Measurements from ENCODE around the gene BIRC5. TPM values are rescaled to one million over a fixed set of nuclear protein-coding genes. Genes with fewer than 3 reads are reported as not detected.
A peak's percentile ranks its signal among the peaks of the same experiment; 100 is the strongest.

BIRC5 gene
- total RNA-seq, 1 donor from 2014 or later, result 1.0 TPM

DNA sequence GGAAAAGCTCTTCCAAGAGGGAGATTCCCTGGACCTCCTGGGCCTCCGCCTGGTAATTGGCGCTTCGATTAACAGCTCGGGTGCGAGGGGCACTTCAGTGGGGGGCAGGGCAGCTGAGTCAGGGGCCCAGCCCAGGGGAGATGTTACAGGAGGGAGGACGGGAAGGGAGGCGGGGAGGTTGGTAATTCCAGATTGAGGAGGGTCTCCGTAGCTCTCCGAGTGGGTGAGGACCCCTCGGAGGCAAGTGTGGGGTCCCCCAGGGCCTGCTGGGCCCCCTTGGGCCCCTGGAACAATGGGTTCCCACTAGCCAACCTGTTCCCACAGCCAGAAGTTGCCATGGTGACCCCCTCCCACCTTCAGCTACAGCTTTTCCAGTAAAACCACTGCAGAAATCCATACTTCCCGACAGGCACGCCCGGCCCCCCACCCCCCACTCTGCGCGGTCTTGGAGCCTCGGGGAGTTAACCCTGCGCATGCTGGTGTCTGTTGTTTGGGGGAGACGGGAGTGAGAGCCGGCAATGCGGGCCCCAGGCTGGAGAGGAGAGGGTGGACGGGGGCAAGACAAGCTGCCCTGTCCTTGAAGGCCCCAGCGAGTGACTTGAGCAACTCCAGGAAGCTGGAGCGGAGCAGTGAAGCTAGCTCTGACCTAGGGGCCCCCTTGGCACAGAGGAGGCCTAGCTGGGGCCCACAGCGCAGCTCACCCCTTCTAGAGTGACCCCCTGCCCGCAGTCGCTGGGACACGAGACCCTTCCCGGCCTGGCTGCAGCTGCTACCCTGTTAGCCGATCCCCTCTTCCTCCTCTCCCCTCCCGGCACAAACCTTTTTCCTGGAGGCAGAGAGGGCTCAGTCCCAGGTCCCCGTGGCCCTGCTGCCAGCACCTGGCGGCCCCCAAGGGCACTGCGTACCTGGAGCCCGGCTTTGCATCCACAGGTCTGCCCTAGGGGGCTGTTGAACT is 55.2 kb downstream of the BIRC5 start:
- H3K4me1 Mint-ChIP-seq, result peaks cover 22% of the 10 kb centered on the region
- DNase-seq, result no peak
- CTCF ChIA-PET, result interaction anchor here (1.1 kb wide), 1 partner anchor 10 kb away, joined by 3 read pairs; no protein-coding TSS in a partner anchor
- H3K27me3 Mint-ChIP-seq, result peaks cover 4% of the 10 kb centered on the region
- intact Hi-C loops (cut with micrococcal nuclease), result no loop called here
- H3K27ac Mint-ChIP-seq, result no peak overlapping the region
- POLR2A ChIA-PET, result no interaction called here
- no peak overlapping the region for H3K4me3 Mint-ChIP-seq
- TF ChIP-seq, protein P1, sequence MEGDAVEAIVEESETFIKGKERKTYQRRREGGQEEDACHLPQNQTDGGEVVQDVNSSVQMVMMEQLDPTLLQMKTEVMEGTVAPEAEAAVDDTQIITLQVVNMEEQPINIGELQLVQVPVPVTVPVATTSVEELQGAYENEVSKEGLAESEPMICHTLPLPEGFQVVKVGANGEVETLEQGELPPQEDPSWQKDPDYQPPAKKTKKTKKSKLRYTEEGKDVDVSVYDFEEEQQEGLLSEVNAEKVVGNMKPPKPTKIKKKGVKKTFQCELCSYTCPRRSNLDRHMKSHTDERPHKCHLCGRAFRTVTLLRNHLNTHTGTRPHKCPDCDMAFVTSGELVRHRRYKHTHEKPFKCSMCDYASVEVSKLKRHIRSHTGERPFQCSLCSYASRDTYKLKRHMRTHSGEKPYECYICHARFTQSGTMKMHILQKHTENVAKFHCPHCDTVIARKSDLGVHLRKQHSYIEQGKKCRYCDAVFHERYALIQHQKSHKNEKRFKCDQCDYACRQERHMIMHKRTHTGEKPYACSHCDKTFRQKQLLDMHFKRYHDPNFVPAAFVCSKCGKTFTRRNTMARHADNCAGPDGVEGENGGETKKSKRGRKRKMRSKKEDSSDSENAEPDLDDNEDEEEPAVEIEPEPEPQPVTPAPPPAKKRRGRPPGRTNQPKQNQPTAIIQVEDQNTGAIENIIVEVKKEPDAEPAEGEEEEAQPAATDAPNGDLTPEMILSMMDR (IDR thresholded peaks at IDR 0.05), result no peak
- no peaks in the 10 kb centered on the region for H3K36me3 Mint-ChIP-seq (ENCODE audit: low read depth)
- ATAC-seq (ENCODE audit: low read depth), result no peak
- H3K9me3 Mint-ChIP-seq, result peaks cover 2% of the 10 kb centered on the region

DNA sequence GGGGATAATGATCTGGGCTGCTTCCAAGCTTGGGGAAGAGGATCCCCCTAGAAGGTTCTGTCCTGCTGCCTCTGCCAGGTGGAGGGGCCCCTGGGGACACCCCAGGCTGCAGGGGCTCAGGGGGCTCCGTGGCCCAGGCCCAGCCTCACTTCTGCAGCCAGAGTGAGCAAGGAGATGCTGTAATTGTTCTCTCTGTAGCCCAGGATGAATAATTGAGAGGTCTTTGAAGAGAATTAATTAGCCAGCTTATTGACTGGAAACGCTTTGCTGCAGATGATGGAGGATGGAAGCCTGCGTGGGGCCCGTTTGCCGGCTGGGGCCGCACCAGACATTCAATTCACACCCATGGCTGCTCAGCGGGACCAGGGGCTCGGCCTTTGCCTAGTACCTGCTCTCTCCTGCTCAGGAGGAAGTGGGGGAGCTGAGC is 55.9 kb downstream of the BIRC5 start:
- ChIA-PET CTCF (interaction anchor here (1.1 kb wide), 1 partner anchor 19 kb away, joined by 3 read pairs; no protein-coding TSS in a partner anchor), POLR2A (no interaction called here)
- TF ChIP-seq, protein P1 (IDR thresholded peaks at IDR 0.05), result no peak
- Mint-ChIP-seq H3K27me3 (peaks cover 4% of the 10 kb centered on the region), H3K36me3 (ENCODE audit: low read depth) (no peaks in the 10 kb centered on the region), H3K9me3 (peaks cover 2% of the 10 kb centered on the region), H3K27ac (no peak overlapping the region), H3K4me1 (peaks cover 22% of the 10 kb centered on the region), H3K4me3 (no peak overlapping the region)
- intact Hi-C loops (cut with micrococcal nuclease), result no loop called here
- no peak for DNase-seq
- ATAC-seq (ENCODE audit: low read depth), result no peak

DNA sequence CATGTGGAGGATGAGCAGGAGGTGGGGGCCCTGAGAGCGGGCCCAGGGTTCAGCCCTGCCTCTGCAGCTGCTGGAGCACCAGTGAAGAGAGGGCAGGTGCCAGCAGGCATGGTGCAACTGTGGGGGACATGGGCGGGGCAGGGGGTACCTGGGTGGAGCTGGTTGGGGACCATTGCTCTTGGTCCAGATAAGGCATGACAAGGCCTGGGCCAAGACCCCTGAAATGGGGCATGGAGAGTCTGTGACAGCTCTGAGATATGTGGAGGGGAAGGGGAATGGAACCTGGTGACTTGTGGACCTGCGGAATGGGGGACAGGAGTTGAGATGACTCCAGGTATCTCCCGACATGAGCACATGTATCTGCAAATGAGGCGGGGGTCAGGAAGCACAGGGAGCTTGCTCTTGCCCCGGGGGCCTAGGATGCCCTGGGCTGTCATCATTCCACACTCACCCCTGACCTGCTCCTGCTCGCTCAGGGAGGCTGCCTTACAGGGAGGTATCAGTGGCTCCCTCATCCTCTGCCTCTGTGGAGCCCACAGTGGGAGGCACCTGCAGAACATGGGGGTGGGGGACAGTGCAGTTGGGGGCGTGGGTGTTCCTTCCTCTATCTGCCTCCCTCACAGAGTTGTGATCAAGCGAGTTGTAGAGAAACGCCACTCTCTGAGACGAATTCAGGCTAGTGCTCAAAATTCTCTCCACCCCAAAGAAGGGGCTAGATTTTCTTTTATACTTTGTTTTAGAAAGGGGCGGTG is 57.5 kb downstream of the BIRC5 start:
- peak overlapping the region; percentile 19 for H3K4me3 Mint-ChIP-seq
- ATAC-seq (ENCODE audit: low read depth) (no peak), DNase-seq (no peak)
- peaks cover 6% of the 10 kb centered on the region for H3K27me3 Mint-ChIP-seq
- H3K9me3 Mint-ChIP-seq, result peaks cover 2% of the 10 kb centered on the region
- TF ChIP-seq, protein P1 (IDR thresholded peaks at IDR 0.05), result no peak
- POLR2A ChIA-PET, result interaction anchor here (0.6 to 1.5 kb wide), 2 partner anchors 76 to 89 kb away, joined by 6 to 9 read pairs; partner anchors contain the start of gene SOCS3
- no peaks in the 10 kb centered on the region for H3K36me3 Mint-ChIP-seq (ENCODE audit: low read depth)
- CTCF ChIA-PET, result interaction anchor here (1.1 kb wide), 1 partner anchor 17 kb away, joined by 3 read pairs; no protein-coding TSS in a partner anchor
- intact Hi-C loops (cut with micrococcal nuclease), result no loop called here
- no peak overlapping the region for H3K27ac Mint-ChIP-seq
- H3K4me1 Mint-ChIP-seq, result peaks cover 37% of the 10 kb centered on the region

DNA sequence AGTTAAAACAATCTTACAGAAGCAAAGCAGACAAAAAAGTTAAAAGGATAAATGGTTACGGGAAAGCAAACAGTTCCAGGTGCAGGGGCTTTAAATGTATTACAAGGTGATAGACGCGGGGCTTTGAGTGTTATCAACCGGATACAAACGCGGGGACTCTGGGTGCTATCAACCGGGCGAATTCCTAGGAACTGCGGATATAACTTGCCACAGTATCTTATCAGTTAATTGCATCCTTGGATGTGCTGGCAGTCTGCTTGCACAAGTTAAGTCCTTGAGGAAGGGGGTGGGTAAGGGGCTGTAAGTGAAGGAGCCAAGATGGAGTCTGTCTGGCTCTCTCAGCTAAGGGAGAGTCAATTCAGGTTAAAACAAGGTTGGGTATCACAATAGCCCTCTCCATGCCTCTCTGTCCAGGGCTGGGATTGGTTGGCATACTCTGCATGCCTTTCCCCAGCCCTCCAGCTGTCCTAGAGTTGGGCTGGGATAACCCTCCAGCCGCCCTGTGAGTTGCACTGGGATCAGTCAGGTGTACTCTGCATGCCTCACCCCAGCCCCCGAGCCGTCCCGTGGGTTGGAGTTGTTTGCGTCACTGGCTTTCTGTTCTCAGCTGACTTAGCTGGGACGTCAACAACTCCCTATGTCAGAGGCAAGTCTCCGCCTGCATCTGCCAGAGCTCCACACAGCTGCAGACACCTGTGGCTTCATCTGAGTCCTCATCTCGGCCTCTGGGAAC is 58.3 kb downstream of the BIRC5 start:
- CTCF ChIA-PET, result interaction anchor here (0.9 kb wide), 1 partner anchor 150 kb away, joined by 4 read pairs; no protein-coding TSS in a partner anchor
- Mint-ChIP-seq H3K4me1 (peaks cover 38% of the 10 kb centered on the region), H3K9me3 (peaks cover 2% of the 10 kb centered on the region), H3K4me3 (peak overlapping the region; percentile 19), H3K36me3 (ENCODE audit: low read depth) (no peaks in the 10 kb centered on the region), H3K27me3 (peaks cover 6% of the 10 kb centered on the region), H3K27ac (no peak overlapping the region)
- intact Hi-C loops (cut with micrococcal nuclease), result no loop called here
- POLR2A ChIA-PET, result interaction anchor here (0.6 to 1.5 kb wide), 3 partner anchors 13 to 88 kb away, joined by 4 to 9 read pairs (median 6); partner anchors contain the start of gene SOCS3
- ATAC-seq (ENCODE audit: low read depth), result peak; percentile 69
- no peak for DNase-seq
- TF ChIP-seq, protein P1 (IDR thresholded peaks at IDR 0.05), result no peak

Data from activated B cell treated with CpG ODN at 0.5 μM for 24 hours (primary cell).